ENCODE measurements around the gene POR. TPM values are rescaled to one million over a fixed set of nuclear protein-coding genes. Genes with fewer than 3 reads are reported as not detected.
A peak's percentile ranks its signal among the peaks of the same experiment; 100 is the strongest.

The POR gene
- total RNA-seq, 4 donors from 2014 or later, result 66.6 to 244 (median 107) TPM

GRCh38 chr7:75971309-75971960 lies 56.5 kb downstream of the POR start:
- H3K4me1 ChIP-seq, result peaks cover 0 to 54% (median 14%) of the 10 kb centered on the region in 4 donors
- H3K27ac ChIP-seq, result peak overlapping the region in 2 of 4 donors; percentile 1 to 37
- DNase-seq (ENCODE audit: low spot score in 2 of 2), result no peak
- H3K27me3 ChIP-seq, result no peaks in the 10 kb centered on the region
- TF ChIP-seq, protein P1, sequence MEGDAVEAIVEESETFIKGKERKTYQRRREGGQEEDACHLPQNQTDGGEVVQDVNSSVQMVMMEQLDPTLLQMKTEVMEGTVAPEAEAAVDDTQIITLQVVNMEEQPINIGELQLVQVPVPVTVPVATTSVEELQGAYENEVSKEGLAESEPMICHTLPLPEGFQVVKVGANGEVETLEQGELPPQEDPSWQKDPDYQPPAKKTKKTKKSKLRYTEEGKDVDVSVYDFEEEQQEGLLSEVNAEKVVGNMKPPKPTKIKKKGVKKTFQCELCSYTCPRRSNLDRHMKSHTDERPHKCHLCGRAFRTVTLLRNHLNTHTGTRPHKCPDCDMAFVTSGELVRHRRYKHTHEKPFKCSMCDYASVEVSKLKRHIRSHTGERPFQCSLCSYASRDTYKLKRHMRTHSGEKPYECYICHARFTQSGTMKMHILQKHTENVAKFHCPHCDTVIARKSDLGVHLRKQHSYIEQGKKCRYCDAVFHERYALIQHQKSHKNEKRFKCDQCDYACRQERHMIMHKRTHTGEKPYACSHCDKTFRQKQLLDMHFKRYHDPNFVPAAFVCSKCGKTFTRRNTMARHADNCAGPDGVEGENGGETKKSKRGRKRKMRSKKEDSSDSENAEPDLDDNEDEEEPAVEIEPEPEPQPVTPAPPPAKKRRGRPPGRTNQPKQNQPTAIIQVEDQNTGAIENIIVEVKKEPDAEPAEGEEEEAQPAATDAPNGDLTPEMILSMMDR (IDR thresholded peaks at IDR 0.05), result no peak
- TF ChIP-seq EP300 (IDR thresholded peaks at IDR 0.05) (no peak), POLR2A (IDR thresholded peaks at IDR 0.05) (no peak)
- WGBS, 2 donors, result 75 to 76% methylated on average over 14 of the region's 14 CpGs
- peaks cover 0 to 43% (median 0%) of the 10 kb centered on the region in 3 donors for H3K36me3 ChIP-seq
- H3K9me3 ChIP-seq, result no peaks in the 10 kb centered on the region
- H3K4me3 ChIP-seq, result no peak overlapping the region

GRCh38 chr7:75971961-75972763 lies 57.2 kb downstream of the POR start:
- no peak overlapping the region for H3K4me3 ChIP-seq
- peaks cover 0 to 48% (median 9%) of the 10 kb centered on the region in 4 donors for H3K4me1 ChIP-seq
- no peak for DNase-seq (ENCODE audit: low spot score in 2 of 2)
- WGBS, 2 donors, result 66 to 69% methylated on average over 19 of the region's 19 CpGs
- no peaks in the 10 kb centered on the region for H3K9me3 ChIP-seq
- H3K27me3 ChIP-seq, result no peaks in the 10 kb centered on the region
- peak overlapping the region in 2 of 4 donors; percentile 1 to 37 for H3K27ac ChIP-seq
- H3K36me3 ChIP-seq, result peaks cover 0 to 48% (median 0%) of the 10 kb centered on the region in 3 donors
- no peak for TF ChIP-seq POLR2A (IDR thresholded peaks at IDR 0.05)
- TF ChIP-seq, protein P1 (IDR thresholded peaks at IDR 0.05), result peak in 1 of 5 experiments; percentile 15
- no peak for TF ChIP-seq EP300 (IDR thresholded peaks at IDR 0.05)

- H3K27ac ChIP-seq, result peak overlapping the region in 1 of 4 donors; percentile 29
- H3K9me3 ChIP-seq, result no peaks in the 10 kb centered on the region
- H3K27me3 ChIP-seq, result no peaks in the 10 kb centered on the region
- H3K4me1 ChIP-seq, result peaks cover 0 to 40% (median 0%) of the 10 kb centered on the region in 4 donors
- H3K4me3 ChIP-seq, result no peak overlapping the region
- TF ChIP-seq EP300 (IDR thresholded peaks at IDR 0.05) (peak in 1 of 2 donors; percentile 68), POLR2A (IDR thresholded peaks at IDR 0.05) (no peak)
- TF ChIP-seq, protein P1 (IDR thresholded peaks at IDR 0.05), result no peak
- H3K36me3 ChIP-seq, result peaks cover 4 to 67% (median 11%) of the 10 kb centered on the region in 3 donors
- WGBS, 2 donors, result 40 to 46% methylated on average over 8 of the region's 8 CpGs
- peak in 1 of 2 donors; percentile 71 for DNase-seq (ENCODE audit: low spot score in 2 of 2)
Measured at GRCh38 chr7:75977743-75978142, 62.8 kb downstream of the POR start.

GRCh38 chr7:75979759-75980429 lies 64.9 kb downstream of the POR start:
- no peak for DNase-seq (ENCODE audit: low spot score in 2 of 2)
- WGBS, 2 donors, result 84 to 86% methylated on average over 20 to 22 of the region's 22 CpGs
- Histone ChIP-seq H3K27ac (peak overlapping the region in 3 of 4 donors; percentile 17 to 71 (median 52)), H3K9me3 (no peaks in the 10 kb centered on the region), H3K36me3 (peaks cover 4 to 68% (median 17%) of the 10 kb centered on the region in 3 donors), H3K4me3 (no peak overlapping the region), H3K27me3 (no peaks in the 10 kb centered on the region), H3K4me1 (peaks cover 0 to 53% (median 0%) of the 10 kb centered on the region in 4 donors)
- TF ChIP-seq, protein P1 (IDR thresholded peaks at IDR 0.05), result no peak
- TF ChIP-seq POLR2A (IDR thresholded peaks at IDR 0.05) (no peak), EP300 (IDR thresholded peaks at IDR 0.05) (no peak)
